Esophagus muscularis mucosa (tissue), 4 donors: ENCODE data around the gene SAP25. TPM values are rescaled to one million over a fixed set of nuclear protein-coding genes. Genes with fewer than 3 reads are reported as not detected.

Experiments used
- DNase-seq: peaks from one replicate; pipeline ENCODE4 v3.0.0-alpha.2; 2017; ENCODE audit errors: extremely low spot score
- H3K27ac ChIP-seq, 4 donors: fragments of 200-600 bp; sonication (generic); replicated peaks in 1 of 4; 1 replicate in 3 of 4; 2 replicates in 1 of 4; pipeline ENCODE4 v1.5.1; 2016 to 2019; ENCODE audit warnings: mild to moderate bottlenecking in 1 of 4
- H3K27me3 ChIP-seq, 4 donors: fragments of 200-600 bp; sonication (generic); one replicate each; pipeline versions ENCODE4 v1.5.1 to v1.6.0; 2016 to 2019
- H3K36me3 ChIP-seq, 4 donors: fragments of 200-600 bp; sonication (generic); one replicate each; pipeline ENCODE4 v1.5.1; 2016 to 2019
- H3K4me1 ChIP-seq, 4 donors: fragments of 200-600 bp; sonication (generic); one replicate each; pipeline ENCODE4 v1.5.1; 2016 to 2019
- H3K4me3 ChIP-seq, 4 donors: fragments of 200-600 bp; sonication (generic); 1 replicate in 2 of 4; 2 replicates in 2 of 4; pipeline ENCODE4 v1.5.1; 2016 to 2019; ENCODE audit warnings: mild to moderate bottlenecking in 4 of 4, moderate library complexity in 1 of 4
- H3K9me3 ChIP-seq, 4 donors: fragments of 200-600 bp; sonication (generic); 1 replicate in 3 of 4; 2 replicates in 1 of 4; pipeline ENCODE4 v1.5.1; 2016 to 2019
- CTCF ChIP-seq, 3 experiments: fragments of 200-600 bp in 2 of 3; fragments of 450-650 bp in 1 of 3; sonication (generic) in 2 of 3; IDR thresholded peaks; one replicate each; pipeline ENCODE4 v1.5.1; 2017 to 2019; ENCODE audit warnings: antibody characterized with exemption in 3 of 3, mild to moderate bottlenecking in 2 of 3, moderate library complexity in 1 of 3
- EP300 ChIP-seq: sonication (generic); formaldehyde crosslinking; IDR thresholded peaks from one replicate; pipeline ENCODE4 v1.6.1; 2017; ENCODE audit warnings: antibody characterized with exemption
- POLR2A ChIP-seq: fragments of 450-650 bp; IDR thresholded peaks from one replicate; pipeline ENCODE4 v1.6.1; 2017; ENCODE audit warnings: antibody characterized with exemption, moderate library complexity, mild to moderate bottlenecking, low read depth
- POLR2AphosphoS5 ChIP-seq, 2 donors: sonication (generic); formaldehyde crosslinking; IDR thresholded peaks; one replicate each; pipeline ENCODE4 v1.6.1; 2017; ENCODE audit warnings: antibody characterized with exemption in 2 of 2
- WGBS: methylation state at CpG from one replicate; pipeline ENCODE4 v1.1.5; 2018; 5-methylcytosine and 5-hydroxymethylcytosine counted together
- intact Hi-C: fragments of 100-400 bp; cut with DNase I; formaldehyde crosslinking; loops from one replicate; pipeline ENCODE4 v1.15.1; 2023
- total RNA-seq, 4 donors: library from RNA; depleted of rRNA; stranded (reverse); fragments of >200 nt; gene quantifications; one replicate each; pipeline versions ENCODE4 v1.1.0 to v1.2.1, GENCODE V29; 2016

SAP25 gene
- total RNA-seq, 4 donors from 2014 or later, result 0.83 to 0.92 TPM; not detected in 2

DNA sequence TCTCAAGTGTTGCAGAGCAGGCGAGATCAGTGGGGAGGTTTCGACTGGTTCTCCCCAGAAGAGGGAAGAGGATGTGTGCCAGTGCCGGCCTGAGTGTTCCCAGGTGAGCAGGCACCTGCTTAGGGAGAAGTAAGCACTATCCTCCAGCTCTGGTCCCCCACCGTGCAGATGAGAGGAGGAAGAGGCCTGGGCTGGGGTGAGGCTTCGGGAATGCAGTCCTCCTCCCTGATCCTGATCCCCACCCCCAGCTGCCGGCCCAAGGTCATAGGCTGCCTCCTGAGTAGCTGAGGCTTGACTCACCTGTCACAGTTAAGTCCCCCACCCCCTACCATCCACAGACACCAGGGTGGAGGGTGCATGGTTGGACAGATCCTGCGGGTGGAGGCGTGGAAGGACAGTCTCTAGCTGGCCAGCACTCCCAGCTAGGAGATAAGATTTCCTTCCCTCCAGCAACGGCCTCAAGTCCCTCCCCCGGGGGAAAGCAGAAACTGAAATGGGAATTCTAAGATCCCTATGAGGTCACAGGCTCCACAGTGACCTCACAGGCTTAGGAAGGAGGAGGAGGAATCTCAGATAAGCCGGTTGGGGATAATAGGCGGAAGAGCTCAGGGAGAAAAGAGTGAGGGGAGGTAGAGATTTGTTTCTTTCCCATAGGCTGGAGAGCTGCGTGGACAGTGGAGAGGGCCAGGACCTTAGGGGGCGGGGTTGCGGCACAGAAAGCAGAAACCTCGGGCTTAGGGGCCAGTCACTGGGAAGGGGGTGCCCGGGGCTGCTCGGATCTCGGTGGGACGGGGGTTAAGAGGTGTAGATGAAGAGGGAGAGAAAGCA, 11.2 kb upstream of the SAP25 start:
- Histone ChIP-seq H3K4me1 (peaks cover 36 to 55% (median 46%) of the 10 kb centered on the region in 4 donors), H3K9me3 (no peaks in the 10 kb centered on the region), H3K4me3 (peak overlapping the region; percentile 87 to 100 (median 94)), H3K27ac (peak overlapping the region; percentile 89 to 96 (median 92)), H3K27me3 (no peaks in the 10 kb centered on the region), H3K36me3 (peaks cover 20 to 30% (median 28%) of the 10 kb centered on the region in 4 donors)
- DNase-seq, result no peak
- intact Hi-C loops, result no loop called here
- WGBS, result 7% methylated on average over 20 of the region's 20 CpGs
- TF ChIP-seq POLR2AphosphoS5 (IDR thresholded peaks at IDR 0.05) (no peak), CTCF (IDR thresholded peaks at IDR 0.05) (no peak), POLR2A (no peak), EP300 (no peak)

DNA sequence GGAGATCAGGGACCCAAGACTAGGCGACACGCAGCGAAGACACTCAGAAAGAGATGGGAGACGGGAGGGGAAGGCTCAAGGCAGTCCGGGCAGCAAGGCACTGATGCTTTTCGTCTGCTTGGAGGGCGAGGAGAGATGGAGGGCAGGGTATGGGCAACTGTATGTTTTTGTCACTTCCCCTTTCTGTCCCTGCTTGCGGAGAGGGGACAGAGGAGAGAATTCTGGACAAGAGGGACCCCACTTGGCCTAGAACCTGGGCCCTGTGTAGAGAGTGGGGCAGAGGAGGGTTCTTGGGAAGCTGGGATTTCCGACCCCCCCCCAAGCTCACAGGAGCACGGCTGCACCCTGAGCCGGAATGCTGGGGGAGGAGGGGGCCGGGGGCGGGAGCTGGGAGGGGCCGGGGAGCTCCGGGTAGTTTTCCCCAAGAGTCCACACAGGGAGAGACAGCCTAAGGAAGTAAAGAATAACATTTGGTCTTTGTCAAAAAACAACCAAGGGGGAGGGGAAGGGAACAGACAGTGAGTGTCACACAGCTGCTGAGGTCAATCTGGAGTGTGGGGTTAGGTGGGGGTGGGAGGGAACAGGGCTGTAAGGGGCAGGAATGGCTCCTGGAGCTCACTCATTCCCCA, 10.5 kb upstream of the SAP25 start:
- Histone ChIP-seq H3K4me1 (peaks cover 36 to 55% (median 46%) of the 10 kb centered on the region in 4 donors), H3K4me3 (peak overlapping the region; percentile 87 to 100 (median 94)), H3K9me3 (no peaks in the 10 kb centered on the region), H3K27ac (peak overlapping the region; percentile 89 to 96 (median 92)), H3K27me3 (no peaks in the 10 kb centered on the region), H3K36me3 (peaks cover 23 to 37% (median 35%) of the 10 kb centered on the region in 4 donors)
- intact Hi-C loops, result no loop called here
- WGBS, result 34% methylated on average over 13 of the region's 15 CpGs
- TF ChIP-seq POLR2AphosphoS5 (IDR thresholded peaks at IDR 0.05) (no peak), POLR2A (no peak), EP300 (no peak), CTCF (IDR thresholded peaks at IDR 0.05) (no peak)
- no peak for DNase-seq

GRCh38 chr7:100583132-100584053, 9.7 kb upstream of the SAP25 start:
- H3K36me3 ChIP-seq, result peaks cover 31 to 45% (median 43%) of the 10 kb centered on the region in 4 donors
- peaks cover 36 to 55% (median 46%) of the 10 kb centered on the region in 4 donors for H3K4me1 ChIP-seq
- no peak for TF ChIP-seq POLR2AphosphoS5 (IDR thresholded peaks at IDR 0.05)
- TF ChIP-seq POLR2A, result no peak
- TF ChIP-seq CTCF (IDR thresholded peaks at IDR 0.05), result no peak
- no peak for TF ChIP-seq EP300
- H3K4me3 ChIP-seq, result peak overlapping the region; percentile 87 to 100 (median 94)
- no peaks in the 10 kb centered on the region for H3K27me3 ChIP-seq
- H3K9me3 ChIP-seq, result no peaks in the 10 kb centered on the region
- DNase-seq, result peak; percentile 94
- WGBS, result 53% methylated on average over 20 of the region's 23 CpGs
- peak overlapping the region; percentile 89 to 96 (median 92) for H3K27ac ChIP-seq
- intact Hi-C loops, result no loop called here

- peaks cover 37 to 52% (median 50%) of the 10 kb centered on the region in 4 donors for H3K36me3 ChIP-seq
These were observed 8.9 kb upstream of the SAP25 start for GRCh38 chr7:100582650-100583049.

More at GRCh38 chr7:100582650-100583049, 8.9 kb upstream of the SAP25 start:
- peaks cover 36 to 54% (median 46%) of the 10 kb centered on the region in 4 donors for H3K4me1 ChIP-seq
- 74% methylated on average over 11 of the region's 11 CpGs for WGBS
- H3K4me3 ChIP-seq, result peak overlapping the region in 3 of 4 donors; percentile 91 to 100 (median 96)
- H3K27me3 ChIP-seq, result no peaks in the 10 kb centered on the region
- peak overlapping the region; percentile 89 to 96 (median 92) for H3K27ac ChIP-seq
- intact Hi-C loops, result no loop called here
- no peak for DNase-seq
- TF ChIP-seq POLR2A (no peak), POLR2AphosphoS5 (IDR thresholded peaks at IDR 0.05) (no peak), CTCF (IDR thresholded peaks at IDR 0.05) (no peak), EP300 (no peak)
- no peaks in the 10 kb centered on the region for H3K9me3 ChIP-seq
